ENCODE results near the gene SGMS1.
"Not testable (repeated sequence)": the region's sequence is repeated elsewhere in the genome, so short reads cannot be mapped to it uniquely, and the experiment has no call there.

The SGMS1 gene

GRCh38 chr10:50281210-50281966, 342.4 kb downstream of the SGMS1 start:
- FAIRE-seq = no peak

GRCh38 chr10:50280049-50280841, 343.5 kb downstream of the SGMS1 start:
- FAIRE-seq = no peak

DNA sequence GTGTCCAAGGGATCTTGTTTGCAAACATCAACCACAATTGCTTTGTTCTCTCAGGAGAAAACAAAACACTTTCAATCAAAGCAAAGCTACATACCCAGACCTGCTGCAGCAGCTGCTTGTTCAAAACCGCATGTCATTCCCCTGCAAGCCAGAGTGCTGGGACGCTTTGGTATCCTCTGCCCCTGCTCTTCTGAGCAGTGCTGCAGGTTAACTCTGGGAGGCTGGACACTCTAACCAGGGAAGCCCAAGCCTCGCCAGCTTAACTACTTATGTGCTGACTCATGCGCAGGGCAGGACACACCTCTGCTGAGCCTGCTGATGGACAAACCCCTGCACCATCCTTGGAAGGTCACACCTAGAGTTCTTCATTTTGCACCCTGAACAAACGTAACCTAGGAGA, 344.3 kb downstream of the SGMS1 start:
- no peak for FAIRE-seq

- FAIRE-seq = no peak
Observed at GRCh38 chr10:50275650-50276235, 348.0 kb downstream of the SGMS1 start.

- FAIRE-seq = no peak
Observed at GRCh38 chr10:50272531-50272930, 351.2 kb downstream of the SGMS1 start.

GRCh38 chr10:50271564-50272250, 352.0 kb downstream of the SGMS1 start:
- FAIRE-seq = no peak

DNA sequence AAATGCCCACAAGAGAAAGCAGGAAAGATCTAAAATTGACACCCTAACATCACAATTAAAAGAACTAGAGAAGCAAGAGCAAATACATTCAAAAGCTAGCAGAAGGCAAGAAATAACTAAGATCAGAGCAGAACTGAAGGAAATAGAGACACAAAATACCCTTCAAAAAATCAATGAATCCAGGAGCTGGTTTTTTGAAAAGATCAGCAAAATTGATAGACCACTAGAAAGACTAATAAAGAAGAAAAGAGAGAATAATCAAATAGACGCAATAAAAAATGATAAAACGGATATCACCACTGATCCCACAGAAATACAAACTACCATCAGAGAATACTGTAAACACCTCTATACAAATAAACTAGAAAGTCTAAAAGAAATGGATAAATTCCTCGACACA, 355.9 kb downstream of the SGMS1 start:
- FAIRE-seq = not testable (repeated sequence)

DNA sequence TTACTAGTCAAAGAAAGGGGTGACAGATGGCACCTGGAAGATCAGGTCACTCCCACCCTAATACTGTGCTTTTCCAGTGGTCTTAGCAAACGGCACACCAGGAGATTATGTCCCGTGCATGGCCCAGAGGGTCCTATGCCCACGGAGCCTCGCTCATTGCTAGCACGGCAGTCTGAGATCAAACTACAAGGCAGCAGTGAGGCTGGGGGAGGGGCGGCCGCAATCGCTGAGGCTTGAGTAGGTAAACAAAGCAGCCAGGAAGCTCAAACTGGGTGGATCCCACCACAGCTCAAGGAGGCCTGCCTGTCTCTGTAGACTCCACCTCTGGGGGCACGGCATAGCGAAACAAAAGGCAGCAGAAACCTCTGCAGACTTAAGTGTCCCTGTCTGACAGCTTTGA, 361.1 kb downstream of the SGMS1 start:
- not testable (repeated sequence) for FAIRE-seq

DNA sequence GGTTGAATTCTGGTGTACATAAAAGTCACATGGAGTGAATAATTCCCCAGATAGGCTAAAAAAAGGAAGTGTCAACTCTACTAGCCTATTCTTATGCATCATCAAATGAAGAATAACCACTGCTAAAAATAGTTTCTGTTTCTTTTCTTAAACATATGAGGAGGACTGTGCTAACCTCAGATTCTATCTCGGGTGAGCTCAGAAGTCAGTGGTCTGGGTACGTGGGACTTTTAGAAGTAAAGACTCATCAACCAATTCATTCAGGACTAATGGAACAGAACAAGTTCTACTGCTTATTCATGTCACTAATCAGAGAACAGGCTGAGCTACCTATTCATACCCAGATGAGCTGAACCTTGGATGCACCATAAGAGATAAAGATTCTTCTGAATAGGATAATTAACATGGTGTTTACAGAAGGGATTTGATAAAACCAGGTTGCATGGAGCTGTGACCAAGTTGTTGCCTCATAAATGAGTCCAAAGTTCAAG, 362.9 kb downstream of the SGMS1 start:
- FAIRE-seq = no peak

Data from islet of Langerhans (tissue), 1 donor.